COLO668 (cell line): ENCODE results near the gene MON2.
"Not testable (repeated sequence)": the region's sequence is repeated elsewhere in the genome, so short reads cannot be mapped to it uniquely, and the experiment has no call there.

Experiments
- DNase-seq: peaks from one replicate; lab custom pipeline; 2025; ENCODE audit not compliant: unreplicated experiment; lab: John Stamatoyannopoulos, UW

Gene MON2

DNA sequence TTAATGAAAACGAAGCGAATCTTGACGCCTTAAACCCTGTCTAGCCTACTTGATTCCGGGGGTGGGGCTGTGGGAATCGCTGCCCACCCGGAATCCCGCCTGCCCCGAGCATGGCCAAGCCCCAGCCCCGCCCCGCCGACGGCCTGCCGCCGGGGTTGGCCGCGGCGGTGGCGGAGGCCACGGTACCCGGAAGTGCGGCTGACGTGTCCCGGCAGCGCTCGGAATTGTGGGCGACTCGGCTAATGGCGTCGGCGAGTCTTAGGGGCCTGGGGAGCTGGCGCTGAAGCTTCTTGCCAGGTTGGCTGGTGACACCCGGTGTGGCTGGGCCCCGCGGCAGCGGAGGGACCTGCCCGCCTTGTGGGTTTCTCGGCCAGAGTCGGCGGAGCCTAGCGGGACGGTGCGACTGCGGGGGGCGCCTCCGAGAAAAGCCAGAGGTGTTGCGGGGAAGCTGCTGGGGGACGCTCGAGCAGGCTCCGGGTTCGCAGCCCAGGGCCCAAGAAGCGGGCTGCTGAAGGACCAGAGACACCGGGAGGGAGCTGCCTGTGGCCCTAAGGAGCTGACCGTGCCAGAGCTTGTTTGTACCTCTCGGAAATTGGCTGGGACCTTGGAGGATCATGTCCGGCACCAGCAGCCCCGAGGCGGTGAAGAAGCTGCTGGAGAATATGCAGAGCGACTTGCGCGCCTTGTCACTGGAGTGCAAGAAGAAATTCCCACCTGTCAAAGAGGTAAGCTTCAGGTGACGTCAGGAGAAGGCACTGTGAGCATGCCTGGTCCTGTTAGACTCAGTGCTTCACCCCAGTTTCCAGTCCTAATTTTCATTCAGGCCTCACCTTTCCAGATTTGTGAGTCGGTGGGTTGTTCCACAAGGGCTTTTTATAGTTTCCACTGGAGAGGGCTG is at the start of gene MON2:
Gene MON2, plus strand, starts transcription at position 233 of the 898 bp plus-strand sequence. Its CDS starts 382 bp downstream, at position 615.
- DNase-seq, result peak; percentile 95

DNA sequence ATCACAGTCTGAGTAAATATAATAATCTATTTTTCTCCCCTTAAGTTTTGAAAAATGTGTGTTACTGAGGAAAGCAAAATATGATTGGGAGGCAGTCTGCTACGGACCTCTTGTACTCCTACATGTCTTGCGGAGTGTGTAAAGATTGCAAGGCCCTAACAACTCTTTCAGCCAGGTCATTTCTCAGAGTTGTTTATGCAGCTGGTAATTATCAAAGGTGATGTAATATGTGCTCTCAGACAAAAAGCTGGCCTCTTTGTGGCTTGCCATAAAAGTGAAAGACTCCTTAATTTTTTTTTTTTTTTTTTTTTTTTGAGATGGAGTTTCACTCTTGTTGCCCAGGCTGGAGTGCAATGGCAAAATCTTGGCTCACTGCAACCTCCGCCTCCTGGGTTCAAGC is 40.5 kb upstream of the MON2 start:
- no peak for DNase-seq

DNA sequence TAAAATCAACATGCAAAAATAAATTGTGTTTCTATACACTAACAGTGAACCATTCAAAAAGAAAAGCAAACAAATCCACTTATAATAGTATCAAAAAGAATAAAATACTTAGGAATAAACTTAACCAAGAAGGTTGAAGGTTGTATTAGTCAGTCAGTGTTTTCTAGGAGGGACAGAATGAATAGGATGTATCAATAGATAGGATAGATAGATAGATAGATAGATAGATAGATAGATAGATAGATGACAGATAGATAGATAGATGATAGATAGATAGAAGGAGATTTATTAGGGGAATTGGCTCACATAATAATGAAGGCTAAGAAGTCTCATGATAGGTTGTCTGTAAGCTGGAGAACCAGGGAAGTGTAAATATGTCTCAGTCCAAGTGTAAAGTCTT is 37.2 kb upstream of the MON2 start:
- no peak for DNase-seq

DNA sequence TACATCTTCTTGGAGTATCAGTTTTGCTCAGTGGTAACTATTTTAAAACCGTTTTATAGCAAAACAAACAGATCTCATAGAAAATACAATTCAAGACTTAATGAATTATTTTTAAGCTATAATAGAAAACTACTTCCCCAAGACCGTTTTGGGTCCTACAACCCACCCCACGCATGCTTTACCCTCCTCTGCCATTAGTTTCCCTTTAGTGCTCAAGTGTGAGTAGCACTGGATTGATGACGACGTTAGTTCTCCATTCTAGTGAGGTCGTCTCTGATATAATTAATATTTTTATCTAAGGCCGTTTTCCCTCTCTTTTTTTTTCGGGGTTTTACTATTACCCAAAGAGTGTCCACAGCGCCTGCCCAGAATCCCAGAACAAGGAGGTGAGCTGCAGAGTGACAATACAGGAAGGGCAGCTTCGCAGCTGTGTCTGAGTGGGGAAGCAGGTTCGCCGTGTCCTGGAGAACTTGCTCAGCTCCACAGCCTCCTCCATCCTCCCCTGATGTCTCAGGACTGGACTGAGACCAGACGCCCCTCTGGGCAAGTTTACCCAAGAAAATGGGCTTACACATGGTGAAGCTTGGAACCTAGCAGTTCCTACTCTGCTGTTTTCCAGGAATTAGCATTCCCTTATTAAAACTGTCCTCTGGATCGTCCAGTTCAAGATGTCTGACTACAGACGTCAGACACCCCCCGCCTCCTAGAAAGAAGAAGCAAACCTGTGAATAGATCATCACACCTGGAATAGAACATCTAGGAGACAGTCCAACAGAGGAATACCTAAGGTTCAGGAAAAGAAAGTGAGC is 31.9 kb upstream of the MON2 start:
- no peak for DNase-seq

- peak; percentile 42 for DNase-seq
Observed at GRCh38 chr12:62435303-62436163, 31.1 kb upstream of the MON2 start.

GRCh38 chr12:62436164-62436503 is 30.5 kb upstream of the MON2 start:
- no peak for DNase-seq

DNA sequence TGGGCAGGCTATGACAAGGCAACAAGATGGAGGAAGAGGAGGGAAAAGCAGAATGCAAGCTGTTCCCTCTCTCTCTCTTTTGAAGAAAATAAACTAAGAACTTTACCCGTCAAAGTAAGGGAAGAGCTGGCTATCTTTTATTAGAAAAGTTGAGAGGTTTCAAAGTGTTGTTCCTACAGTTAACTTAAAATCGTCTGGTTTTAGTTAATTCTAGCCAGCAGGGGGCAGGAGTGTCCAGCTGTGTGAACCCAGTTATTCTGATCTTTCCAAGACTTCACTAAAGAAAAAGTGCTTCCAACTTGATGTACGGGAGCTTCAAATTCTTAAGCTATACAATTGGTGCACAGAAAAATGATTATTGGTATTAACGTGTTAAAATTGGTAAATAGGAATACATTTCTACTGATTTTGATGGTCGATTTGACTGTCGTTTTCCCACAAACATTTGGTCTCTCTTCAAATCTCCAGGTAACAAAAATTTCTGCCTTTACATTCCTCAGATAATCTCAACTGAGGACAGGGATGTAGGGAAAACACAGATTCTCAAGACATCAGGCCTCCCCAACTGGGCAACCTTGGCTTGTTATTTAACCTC is 28.4 kb upstream of the MON2 start:
- peak; percentile 46 for DNase-seq

- no peak for DNase-seq
Observed at GRCh38 chr12:62446754-62447452, 19.7 kb upstream of the MON2 start.

DNA sequence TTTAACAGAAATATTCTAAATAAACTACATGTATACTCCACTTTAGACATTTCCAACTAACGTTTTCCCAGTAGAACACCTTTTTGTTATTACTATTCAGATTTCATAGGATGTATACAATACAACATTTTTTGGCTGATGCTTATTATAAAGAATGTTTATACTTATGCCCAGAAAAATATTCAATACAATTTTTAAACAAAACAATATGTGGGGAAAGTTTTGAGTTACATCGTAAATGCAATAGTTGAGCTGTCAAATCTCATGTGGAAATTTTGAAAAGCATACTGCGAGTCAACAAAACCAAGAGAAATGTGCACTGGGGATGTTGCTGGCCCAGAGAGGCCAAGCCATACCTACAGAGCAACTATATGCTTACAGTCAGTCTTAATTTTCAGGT is 18.2 kb upstream of the MON2 start:
- no peak for DNase-seq

GRCh38 chr12:62455429-62455828 is 11.2 kb upstream of the MON2 start:
- DNase-seq, result not testable (repeated sequence)

- no peak for DNase-seq
Observed at GRCh38 chr12:62458626-62459025, 8.0 kb upstream of the MON2 start.

DNA sequence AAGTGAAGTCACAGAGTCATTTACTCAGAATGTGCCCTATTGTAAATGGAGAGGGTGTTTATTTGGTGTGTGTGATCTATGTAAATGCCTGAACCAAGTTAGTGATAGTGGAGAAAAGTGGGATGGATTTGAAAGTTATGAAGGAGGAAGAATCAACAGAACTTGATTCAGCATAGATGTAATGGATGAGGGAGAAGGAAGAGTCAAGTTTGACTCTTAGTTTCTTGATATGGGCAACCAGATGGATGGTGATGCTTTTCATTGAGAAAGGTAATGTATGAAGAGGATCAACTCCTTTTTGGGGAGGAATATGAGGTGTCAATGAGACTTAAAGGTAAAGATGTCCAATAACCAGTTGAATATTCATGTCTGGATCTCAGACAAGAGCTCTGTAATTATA is 6.7 kb upstream of the MON2 start:
- no peak for DNase-seq

GRCh38 chr12:62461171-62461837 is 5.3 kb upstream of the MON2 start:
- DNase-seq, result not testable (repeated sequence)

GRCh38 chr12:62463252-62463651 is 3.4 kb upstream of the MON2 start:
- not testable (repeated sequence) for DNase-seq

DNA sequence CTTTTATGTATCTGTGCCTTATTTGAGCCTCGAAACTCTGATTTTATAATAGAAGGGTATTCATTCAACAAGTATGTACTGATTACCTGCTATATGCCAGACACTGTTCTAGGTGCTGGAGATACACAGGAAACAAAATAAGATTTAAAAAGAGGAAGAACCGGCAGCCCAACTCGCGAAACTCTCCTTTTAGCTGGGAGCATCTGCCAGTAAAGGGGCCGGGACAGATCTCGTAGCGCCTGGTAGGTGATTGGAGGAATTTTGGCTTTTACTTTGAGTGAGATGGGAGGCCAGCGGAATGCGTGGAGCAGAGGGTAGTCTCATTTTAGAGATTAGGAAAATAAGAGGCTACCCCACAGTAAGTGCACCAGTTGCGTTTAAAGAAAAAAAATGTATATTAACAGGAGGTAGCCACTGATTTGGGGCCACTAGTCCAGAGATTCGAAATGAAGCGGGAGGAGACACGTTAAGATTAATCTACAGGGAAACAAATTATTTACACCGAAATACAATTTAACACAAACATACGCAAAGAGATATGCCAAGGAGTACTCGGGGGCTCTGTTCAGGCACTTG is 520 bp upstream of the MON2 start:
- peak; percentile 15 for DNase-seq

DNA sequence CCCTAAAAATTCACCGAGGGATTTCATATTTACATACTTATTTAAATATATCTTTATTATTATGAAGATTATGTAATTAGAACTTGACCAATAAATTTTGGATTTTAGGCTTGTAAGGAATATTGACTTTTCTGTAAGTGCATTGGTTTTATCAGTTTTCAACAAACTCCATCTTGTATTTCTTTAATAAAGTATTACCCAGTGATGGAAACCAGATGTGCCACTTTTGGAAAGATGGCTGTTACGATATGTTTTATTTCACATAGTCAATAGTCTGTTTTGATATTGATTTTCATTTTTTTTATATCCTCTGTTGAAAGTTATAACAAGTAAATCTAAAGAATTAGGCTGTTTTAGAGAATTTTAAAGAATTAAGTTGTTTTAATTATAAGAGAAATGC is 1.8 kb downstream of the MON2 start:
- no peak for DNase-seq

- DNase-seq, result peak; percentile 10
Observed at GRCh38 chr12:62468935-62469334, 2.3 kb downstream of the MON2 start.

DNA sequence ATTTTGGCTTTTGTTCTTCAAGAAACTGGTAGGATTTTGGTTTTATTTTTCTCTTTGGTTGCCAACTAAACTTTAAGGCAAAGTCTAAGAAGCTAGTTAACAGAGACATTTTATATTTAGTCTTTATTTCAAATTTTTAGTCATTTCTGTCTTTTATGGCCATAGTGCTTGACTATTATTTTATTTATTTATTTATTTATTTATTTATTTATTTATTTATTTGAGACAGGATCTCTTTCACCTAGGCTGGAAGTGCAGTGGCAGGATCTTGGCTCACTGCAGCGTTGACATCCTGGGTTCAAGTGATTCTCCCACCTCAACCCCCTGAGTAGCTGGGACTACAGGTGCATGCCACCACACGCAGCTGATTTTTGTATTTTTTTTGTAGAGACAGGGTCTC is 3.1 kb downstream of the MON2 start:
- DNase-seq, result no peak

DNA sequence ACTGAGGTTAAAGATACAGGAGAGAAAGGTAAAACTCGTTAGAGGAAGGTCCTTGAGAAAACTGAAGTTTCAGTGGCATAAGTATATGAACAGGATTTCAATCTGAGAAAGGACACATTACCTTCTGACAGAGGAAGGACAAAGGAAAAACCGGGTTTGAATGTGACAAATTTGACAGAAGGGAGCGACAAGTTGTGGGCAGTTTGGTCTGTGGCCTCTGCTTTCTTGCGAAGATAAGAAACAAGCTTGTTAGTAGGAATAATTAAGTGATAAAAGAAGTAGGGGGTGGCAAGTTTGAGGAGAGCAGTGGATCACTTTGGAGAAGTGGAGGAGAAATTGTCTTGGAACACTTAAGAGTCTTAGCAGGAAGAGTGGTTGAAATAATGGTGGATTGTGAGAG is 5.1 kb downstream of the MON2 start:
- DNase-seq, result no peak
